K562 (cell line): ENCODE measurements around the gene ACKR2. TPM values are rescaled to one million over a fixed set of nuclear protein-coding genes. Genes with fewer than 3 reads are reported as not detected.

Experiments used
- ATAC-seq: fragments of 200-7000 bp; cut with Tn5 transposase; 3 replicates; pipeline ENCODE4 v1.9.1; 2020; ENCODE audit warnings: moderate library complexity
- BruUV-seq: library from RNA; stranded (reverse); fragments of 400-500 nt; replicated peaks from 2 replicates; lab custom pipeline; 2021; lab: Mats Ljungman, UMichigan
- CTCF ChIA-PET: fragments of 300-600 bp; formaldehyde crosslinking; extraction: SDS; loops from one replicate; lab custom pipeline; 2021; ENCODE audit warnings: low intra/inter-chr PET ratio; lab: Yijun Ruan, JAX
- POLR2A ChIA-PET: fragments of 300-600, 350-650 bp; sonication (Branson Sonifier 250); formaldehyde crosslinking; extraction: SDS; loops from one replicate; lab custom pipeline; 2021; ENCODE audit warnings: antibody characterized with exemption, inconsistent platforms; lab: Yijun Ruan, JAX
- DNase-seq, 4 experiments: peaks; one replicate each; pipeline versions ENCODE4 v3.0.0 to v3.0.0-alpha.2; 2011 to 2018; ENCODE audit warnings: low spot score in 3 of 4, mixed read lengths in 3 of 4; ENCODE audit errors: extremely low read depth in 1 of 4
- FAIRE-seq: peaks from 2 replicates; lab custom pipeline; 2011; peaks lifted over from hg19 to GRCh38; lab: Jason Lieb, UNC
- H2AFZ ChIP-seq: 2 replicates; pipeline ENCODE4 v1.6.0; 2011; ENCODE audit warnings: low read depth, low read length, control low read depth, inconsistent platforms
- H3K27ac ChIP-seq: fragments of 200-600 bp; 3 replicates; pipeline ENCODE4 v1.8.0; 2011; ENCODE audit warnings: low read depth, mild to moderate bottlenecking, control low read depth, inconsistent platforms, low read length, moderate library complexity, mixed read lengths; ENCODE audit errors: extremely low read depth
- H3K27me3 ChIP-seq, 2 experiments: fragments of 300-600 bp in 1 of 2; 2 replicates in 1 of 2; 3 replicates in 1 of 2; pipeline versions ENCODE4 v1.6.0 to v1.8.0; 2011; ENCODE audit warnings: inconsistent platforms in 2 of 2, low read length in 2 of 2, mild to moderate bottlenecking in 1 of 2, mixed read lengths in 1 of 2, moderate library complexity in 1 of 2; ENCODE audit not compliant: control insufficient read depth in 2 of 2, insufficient read depth in 2 of 2
- H3K36me3 ChIP-seq: fragments of 300-600 bp; 3 replicates; pipeline ENCODE4 v1.8.0; 2011; ENCODE audit warnings: mild to moderate bottlenecking, low read length, inconsistent platforms; ENCODE audit not compliant: control insufficient read depth, insufficient read depth
- H3K4me1 ChIP-seq, 2 experiments: fragments of 200-600 bp in 1 of 2; replicated peaks in 1 of 2; 2 replicates in 1 of 2; 3 replicates in 1 of 2; pipeline versions ENCODE4 v1.5.1 to v1.8.0; 2011; ENCODE audit warnings: inconsistent platforms in 2 of 2, low read length in 2 of 2, mild to moderate bottlenecking in 1 of 2, mixed read lengths in 1 of 2, moderate library complexity in 1 of 2; ENCODE audit not compliant: control insufficient read depth in 2 of 2, insufficient read depth in 2 of 2
- H3K4me2 ChIP-seq: 2 replicates; pipeline ENCODE4 v1.6.1; 2011; ENCODE audit warnings: low read length, control low read depth, inconsistent platforms, mixed read lengths; ENCODE audit not compliant: insufficient read depth
- H3K4me3 ChIP-seq: fragments of 200-600 bp; sonication (generic), shearing (Covaris generic); 2 replicates; pipeline ENCODE4 v1.5.1; 2016; ENCODE audit warnings: control low read depth, inconsistent platforms
- H3K79me2 ChIP-seq: fragments of 200-600 bp; 3 replicates; pipeline ENCODE4 v1.8.0; 2011; ENCODE audit warnings: low read length, inconsistent platforms; ENCODE audit not compliant: control insufficient read depth, insufficient read depth
- H3K9ac ChIP-seq, 2 experiments: 2 replicates each; pipeline versions ENCODE4 v1.6.0 to v1.6.1; 2011; ENCODE audit warnings: low read depth in 2 of 2, low read length in 2 of 2, control low read depth in 1 of 2, inconsistent platforms in 1 of 2, mild to moderate bottlenecking in 1 of 2, mixed read lengths in 1 of 2; ENCODE audit not compliant: insufficient read depth in 1 of 2
- H3K9me1 ChIP-seq: one replicate; pipeline ENCODE4 v1.6.0; 2011; ENCODE audit warnings: inconsistent platforms, mild to moderate bottlenecking, low read length, moderate library complexity; ENCODE audit not compliant: control insufficient read depth, insufficient read depth
- H3K9me3 ChIP-seq: replicated peaks from 2 replicates; pipeline ENCODE4 v1.5.1; 2011; ENCODE audit warnings: low read depth, low read length, inconsistent platforms; ENCODE audit not compliant: control insufficient read depth, insufficient read depth
- H4K20me1 ChIP-seq: replicated peaks from 2 replicates; pipeline ENCODE4 v1.6.1; 2011; ENCODE audit warnings: low read length, inconsistent platforms, mixed read lengths; ENCODE audit not compliant: control insufficient read depth, insufficient read depth
- CEBPG ChIP-seq, 3 experiments: fragments of 200-800 bp in 1 of 3; sonication (Bioruptor generic) in 1 of 3; sonication (generic) in 1 of 3; formaldehyde crosslinking in 1 of 3; IDR thresholded peaks in 2 of 3; conservative IDR thresholded peaks in 1 of 3; 2 replicates each; pipeline versions ENCODE4 v1.6.1 to v1.8.0; 2016 to 2022; ENCODE audit warnings: missing compliant biosample characterization in 2 of 3, missing genetic modification characterization in 2 of 3, mild to moderate bottlenecking in 1 of 3, missing genetic modification reagents in 1 of 3
- CREB5 ChIP-seq: fragments of 250-450 bp; sonication (Bioruptor Pico); IDR thresholded peaks from 2 replicates; pipeline ENCODE4 v1.5.0; 2020; ENCODE audit warnings: mild to moderate bottlenecking
- CREM ChIP-seq: IDR thresholded peaks from 2 replicates; pipeline ENCODE4 v1.6.1; 2014; ENCODE audit warnings: antibody characterized with exemption, low read depth
- CXXC5 ChIP-seq: fragments of 250-450 bp; sonication (Bioruptor Pico); IDR thresholded peaks from 2 replicates; pipeline ENCODE4 v1.8.0; 2022; ENCODE audit warnings: inconsistent platforms, mild to moderate bottlenecking, moderate library complexity
- KDM5B ChIP-seq: fragments of 200-600 bp; sonication (generic); IDR thresholded peaks from 2 replicates; pipeline ENCODE4 v1.6.1; 2012; ENCODE audit warnings: low read depth, mild to moderate bottlenecking, moderate library complexity, low read length, control low read depth, inconsistent platforms; ENCODE audit not compliant: insufficient replicate concordance
- KLF16 ChIP-seq: IDR thresholded peaks from 2 replicates; pipeline ENCODE4 v1.6.1; 2016; ENCODE audit warnings: antibody characterized with exemption
- NFXL1 ChIP-seq: fragments of 450-650 bp; formaldehyde crosslinking; IDR thresholded peaks from 2 replicates; pipeline ENCODE4 v1.4.0; 2021; ENCODE audit warnings: mild to moderate bottlenecking
- RBBP5 ChIP-seq: fragments of 200-600 bp; sonication (generic); IDR thresholded peaks from 2 replicates; pipeline ENCODE4 v1.6.1; 2012; ENCODE audit warnings: borderline replicate concordance, mild to moderate bottlenecking, low read length, control low read depth, inconsistent platforms; ENCODE audit not compliant: insufficient read depth, poor library complexity, severe bottlenecking
- SMARCE1 ChIP-seq: fragments of 450-650 bp; IDR thresholded peaks from 2 replicates; pipeline ENCODE4 v1.7.1; 2016; ENCODE audit warnings: mild to moderate bottlenecking
- TRIM28 ChIP-seq: fragments of 450-650 bp; IDR thresholded peaks from 2 replicates; pipeline ENCODE4 v1.6.1; 2017
- ZBTB43 ChIP-seq: sonication (generic); formaldehyde crosslinking; IDR thresholded peaks from 2 replicates; pipeline ENCODE4 v1.8.0; 2023; ENCODE audit warnings: mild to moderate bottlenecking, missing genetic modification reagents
- ZBTB49 ChIP-seq: sonication (generic); formaldehyde crosslinking; IDR thresholded peaks from 2 replicates; pipeline ENCODE4 v1.8.0; 2022; ENCODE audit warnings: missing genetic modification reagents, mild to moderate bottlenecking, borderline replicate concordance
- ZNF184 ChIP-seq: sonication (generic); formaldehyde crosslinking; IDR thresholded peaks from 2 replicates; pipeline ENCODE4 v1.5.0; 2020; ENCODE audit warnings: missing genetic modification reagents
- ZNF23 ChIP-seq: fragments of 250-450 bp; sonication (Bioruptor Pico); IDR thresholded peaks from 2 replicates; pipeline ENCODE4 v1.4.0; 2020; ENCODE audit warnings: mild to moderate bottlenecking
- WGBS: fragments of 100-300 bp; shearing (Covaris generic); methylation state at CpG from one replicate; pipeline ENCODE4 v1.1.6; 2016; ENCODE audit warnings: low coverage, mixed read lengths; ENCODE audit not compliant: insufficient coverage; ENCODE audit errors: missing lambda C conversion rate; 5-methylcytosine and 5-hydroxymethylcytosine counted together
- in situ Hi-C: fragments of 300-500 bp; cut with MboI; formaldehyde crosslinking; loops from 4 replicates; pipeline ENCODE4 v1.15.0; 2018; ENCODE audit warnings: inconsistent platforms, mixed read lengths
- intact Hi-C: fragments of 100-400 bp; cut with micrococcal nuclease; formaldehyde crosslinking; loops from 2 replicates; pipeline ENCODE4 v1.14.2; 2022
- polyA plus RNA-seq, 8 experiments: library from polyadenylated mRNA; depleted of rRNA in 4 of 8; stranded (reverse) in 5 of 8; unstranded in 3 of 8; fragments of >200 nt; fragmentation: Nextera tagmentation in 2 of 8; fragmentation: Illumina TruSeq in 1 of 8; extraction: Ambion mirVana in 2 of 8; extraction: Trizol in 1 of 8; gene quantifications; 2 replicates each; pipeline versions ENCODE4 v1.2.1 to v1.2.3, GENCODE V29; 2011 to 2014; ENCODE audit warnings: inconsistent platforms in 1 of 8, missing spikeins in 1 of 8
- total RNA-seq, 7 experiments: library from RNA; depleted of rRNA in 6 of 7; stranded (reverse); fragments of >200 nt in 6 of 7; fragmentation: Illumina TruSeq in 2 of 7; extraction: Trizol in 2 of 7; gene quantifications; 2 replicates each; pipeline versions ENCODE4 v1.2.1 to v1.2.3, GENCODE V29; 2011 to 2021; ENCODE audit warnings: low replicate concordance in 1 of 7

ACKR2 gene
- total and polyA plus RNA-seq, 9 of the 15 experiments (the other 6 are each of a cell fraction or from before 2014, with no cell fraction given) = 0.03 to 0.69 (median 0.25) TPM; not detected in 1

GRCh38 chr3:42802876-42803413 is 6.3 kb upstream of the ACKR2 start (continued):
- TF ChIP-seq CREB5 (CRISPR knock-in tag) = no peak

- Histone ChIP-seq H3K79me2 (peaks cover 53% of the 10 kb centered on the region), H3K9ac (peak overlapping the region; percentile 90 to 99), H3K36me3 (peaks cover 27% of the 10 kb centered on the region; the same call in 2 of the 3 replicates), H3K27me3 (no peaks in the 10 kb centered on the region), H3K9me1 (no peaks in the 10 kb centered on the region), H3K4me1 (peaks cover 20 to 26% of the 10 kb centered on the region in 2 experiments; a peak in 4 of 5 replicates), H2AFZ (peak overlapping the region; percentile 70), H3K4me3 (peak overlapping the region; percentile 75), H4K20me1 (no peaks in the 10 kb centered on the region), H3K27ac (peak overlapping the region; percentile 83), H3K9me3 (no peaks in the 10 kb centered on the region), H3K4me2 (peak overlapping the region; percentile 88)
- DNase-seq (peak in 3 of 4 experiments; percentile 56 to 78 (median 78)), FAIRE-seq (peak; percentile 11), ATAC-seq (peak; percentile 72)
- in situ Hi-C loops = no loop called here
- ChIA-PET POLR2A (interaction anchor here (0.6 to 3.0 kb wide), 15 partner anchors 10 to 828 kb away, joined by 3 to 19 read pairs (median 4); partner anchors contain the start of gene CYP8B1), CTCF (no interaction called here)
- TSS peak; percentile 41 for BruUV-seq
- WGBS = 1% methylated on average over 33 of the region's 33 CpGs
- intact Hi-C loops = no loop called here
- TF ChIP-seq NFXL1 (no peak), CREM (no peak), CXXC5 (CRISPR knock-in tag) (no peak; the same call in 1 of the 2 replicates), RBBP5 (no peak), CEBPG (CRISPR knock-in tag; IDR thresholded peaks at IDR 0.05) (0 out of 2 replicates have a peak, but pooled peaks have one; percentile 11), CEBPG (tag; conservative IDR thresholded peaks at IDR 0.05 in 1 of 2, IDR thresholded peaks at IDR 0.05 in 1 of 2) (no peak), ZNF184 (no peak), KDM5B (peak; percentile 15), ZNF23 (CRISPR knock-in tag) (no peak), KLF16 (peak; percentile 58), SMARCE1 (peak; percentile 19; the same call in 1 of the 2 replicates), ZBTB43 (CRISPR knock-in tag) (0 out of 2 replicates have a peak, but pooled peaks have one; percentile 60), ZBTB49 (CRISPR knock-in tag) (no peak), TRIM28 (0 out of 2 replicates have a peak, but pooled peaks have one; percentile 9)
Observed at GRCh38 chr3:42803414-42804105, 5.7 kb upstream of the ACKR2 start.
